GM12864 (cell line): Measurements from ENCODE around the gene ABCC10.
"Not testable (repeated sequence)": the region's sequence is repeated elsewhere in the genome, so short reads cannot be mapped to it uniquely, and the experiment has no call there.

ENCODE experiments used
- DNase-seq: peaks from one replicate; pipeline ENCODE4 v3.0.0-alpha.2; 2011; ENCODE audit warnings: low read depth
- H3K4me3 ChIP-seq: 2 replicates; pipeline ENCODE4 v1.5.1; 2011; ENCODE audit warnings: mild to moderate bottlenecking, low read depth, low read length, control low read depth
- TF ChIP-seq, protein P1 (sequence below): IDR thresholded peaks from 2 replicates; pipeline ENCODE4 v1.5.1; 2011; ENCODE audit warnings: low read depth, mild to moderate bottlenecking, moderate library complexity, low read length, control low read depth, inconsistent platforms; ENCODE audit errors: missing control alignments

Gene ABCC10

DNA sequence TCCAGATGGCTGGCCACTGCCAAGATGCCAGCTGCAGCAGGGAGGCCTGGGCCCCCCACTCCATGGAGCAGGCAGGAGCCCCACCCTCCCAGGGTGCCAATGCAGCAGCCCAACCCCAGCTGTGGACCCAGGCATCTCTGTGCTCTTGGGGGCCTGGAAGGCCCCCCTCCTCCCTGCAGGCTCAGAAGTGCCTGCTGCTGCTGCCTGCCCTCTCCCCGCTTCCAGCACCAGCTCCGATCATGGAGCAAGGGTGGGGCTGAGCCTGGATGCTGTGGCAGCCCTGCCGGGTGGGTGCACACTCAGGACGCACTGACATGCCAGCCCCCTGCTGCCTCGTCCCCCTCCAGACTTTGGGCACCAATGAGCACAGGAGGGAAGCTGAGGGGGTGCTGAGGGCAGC is 14.8 kb upstream of the ABCC10 start:
- TF ChIP-seq, protein P1, sequence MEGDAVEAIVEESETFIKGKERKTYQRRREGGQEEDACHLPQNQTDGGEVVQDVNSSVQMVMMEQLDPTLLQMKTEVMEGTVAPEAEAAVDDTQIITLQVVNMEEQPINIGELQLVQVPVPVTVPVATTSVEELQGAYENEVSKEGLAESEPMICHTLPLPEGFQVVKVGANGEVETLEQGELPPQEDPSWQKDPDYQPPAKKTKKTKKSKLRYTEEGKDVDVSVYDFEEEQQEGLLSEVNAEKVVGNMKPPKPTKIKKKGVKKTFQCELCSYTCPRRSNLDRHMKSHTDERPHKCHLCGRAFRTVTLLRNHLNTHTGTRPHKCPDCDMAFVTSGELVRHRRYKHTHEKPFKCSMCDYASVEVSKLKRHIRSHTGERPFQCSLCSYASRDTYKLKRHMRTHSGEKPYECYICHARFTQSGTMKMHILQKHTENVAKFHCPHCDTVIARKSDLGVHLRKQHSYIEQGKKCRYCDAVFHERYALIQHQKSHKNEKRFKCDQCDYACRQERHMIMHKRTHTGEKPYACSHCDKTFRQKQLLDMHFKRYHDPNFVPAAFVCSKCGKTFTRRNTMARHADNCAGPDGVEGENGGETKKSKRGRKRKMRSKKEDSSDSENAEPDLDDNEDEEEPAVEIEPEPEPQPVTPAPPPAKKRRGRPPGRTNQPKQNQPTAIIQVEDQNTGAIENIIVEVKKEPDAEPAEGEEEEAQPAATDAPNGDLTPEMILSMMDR, result no peak
- no peak overlapping the region for H3K4me3 ChIP-seq
- no peak for DNase-seq

DNA sequence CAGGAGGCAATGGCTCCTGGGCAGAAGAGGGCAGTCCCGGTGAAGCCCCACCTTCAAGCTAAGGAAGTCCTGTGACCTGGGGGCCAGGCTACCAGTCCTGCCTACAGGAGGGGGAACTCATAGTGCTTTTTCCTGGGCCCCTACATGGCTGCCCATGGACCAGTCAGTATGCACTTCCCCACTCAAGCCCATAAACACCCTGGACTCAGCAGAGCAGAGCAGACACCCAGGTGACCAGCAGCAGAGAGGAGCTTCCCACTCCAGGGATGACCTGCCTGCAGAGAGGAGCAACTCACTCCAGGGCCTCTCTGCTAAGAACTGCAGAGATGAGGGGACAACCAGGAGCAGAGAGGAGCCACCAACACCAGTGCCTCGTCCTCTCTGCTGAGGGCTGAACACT is 14.3 kb upstream of the ABCC10 start:
- no peak for DNase-seq
- TF ChIP-seq, protein P1, result no peak
- no peak overlapping the region for H3K4me3 ChIP-seq

DNA sequence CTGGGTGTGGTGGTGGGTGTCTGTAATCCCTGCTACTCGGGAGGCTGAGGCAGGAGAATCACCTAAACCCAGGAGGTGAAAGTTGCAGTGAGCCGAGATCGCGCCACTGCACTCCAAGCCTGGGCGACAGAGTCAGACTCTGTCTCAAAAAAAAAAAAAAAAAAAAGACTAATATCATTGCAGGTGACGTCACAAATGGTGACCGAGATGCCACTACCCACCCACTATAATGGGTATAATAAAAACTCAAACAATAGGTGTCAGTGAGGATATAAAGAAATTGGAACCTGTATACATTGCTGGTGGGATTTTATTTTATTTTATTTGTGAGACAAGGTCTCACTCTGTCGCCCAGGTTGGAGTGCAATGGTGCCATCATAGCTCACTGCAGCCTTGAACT is 12.1 kb upstream of the ABCC10 start:
- not testable (repeated sequence) for H3K4me3 ChIP-seq, DNase-seq

DNA sequence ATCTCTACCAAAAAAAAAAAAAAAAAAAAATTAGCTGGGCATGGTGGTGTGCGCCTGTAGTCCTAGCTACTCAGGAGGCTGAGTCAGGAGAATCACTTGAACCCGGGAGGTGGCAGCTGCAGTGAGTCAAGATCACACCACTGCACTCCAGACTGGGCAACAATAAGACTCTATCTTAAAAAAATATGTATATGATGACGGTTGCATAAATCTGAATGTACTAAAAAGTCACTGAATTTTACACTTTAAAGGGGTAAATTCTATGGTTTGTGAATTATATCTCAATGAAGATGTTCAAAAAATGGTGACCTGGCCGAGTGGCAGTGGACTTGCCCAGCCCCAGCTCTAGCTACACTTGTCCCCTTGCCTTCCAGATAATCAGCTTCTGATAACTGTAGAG is 10.4 kb upstream of the ABCC10 start:
- no peak overlapping the region for H3K4me3 ChIP-seq
- TF ChIP-seq, protein P1, result no peak
- DNase-seq, result no peak

DNA sequence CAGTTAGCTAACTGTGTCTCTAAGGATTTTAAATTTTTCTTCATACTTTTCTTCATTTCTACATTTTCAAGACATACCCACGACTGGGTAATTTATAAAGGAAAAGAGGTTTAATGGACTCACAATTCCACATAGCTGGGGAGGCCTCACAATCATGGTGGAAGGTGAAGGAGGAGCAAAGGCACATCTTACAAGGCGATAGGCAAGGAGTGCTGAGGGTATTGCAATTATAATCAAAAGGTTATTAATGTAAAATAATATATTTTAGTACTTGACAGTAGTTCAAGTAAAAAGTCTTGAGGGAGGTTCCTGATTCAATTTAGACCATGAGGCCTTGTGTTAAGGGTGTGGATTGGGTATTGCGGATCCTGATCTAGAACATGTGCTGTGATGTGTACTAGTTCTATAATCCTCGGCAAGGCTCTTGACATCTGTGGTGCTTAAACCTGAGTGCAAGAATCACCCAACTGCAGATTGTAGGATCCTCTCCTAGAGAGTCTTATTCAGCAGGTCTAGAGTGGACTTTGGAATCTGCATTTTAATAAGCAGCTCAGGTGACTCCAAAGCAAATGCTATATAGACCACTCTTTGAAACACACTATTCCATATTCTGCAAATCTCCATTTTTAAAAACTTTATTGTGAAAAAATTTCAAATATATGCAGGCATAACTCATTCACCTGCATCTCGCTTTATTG is 7.2 kb upstream of the ABCC10 start:
- TF ChIP-seq, protein P1, result no peak
- H3K4me3 ChIP-seq, result no peak overlapping the region
- DNase-seq, result no peak

DNA sequence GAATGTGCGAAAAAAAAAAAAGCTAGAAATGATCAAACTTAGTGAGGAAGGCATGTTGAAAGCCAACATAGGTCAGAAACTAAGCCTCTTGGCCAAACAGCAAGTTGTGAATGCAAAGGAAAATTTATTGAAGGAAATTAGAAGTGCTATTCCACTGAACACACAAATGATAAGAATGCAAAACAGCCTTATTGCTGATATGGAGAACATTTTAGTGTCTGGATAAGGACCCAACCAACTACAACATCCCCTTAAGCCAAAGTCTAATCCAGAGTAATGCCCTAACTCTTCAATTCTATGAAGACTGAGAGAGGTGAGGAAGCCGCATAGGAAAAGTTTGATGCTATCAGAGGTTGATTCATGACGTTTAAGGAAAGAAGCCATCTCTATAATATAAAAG is 5.5 kb upstream of the ABCC10 start:
- H3K4me3 ChIP-seq, result no peak overlapping the region
- TF ChIP-seq, protein P1, result no peak
- DNase-seq, result no peak

DNA sequence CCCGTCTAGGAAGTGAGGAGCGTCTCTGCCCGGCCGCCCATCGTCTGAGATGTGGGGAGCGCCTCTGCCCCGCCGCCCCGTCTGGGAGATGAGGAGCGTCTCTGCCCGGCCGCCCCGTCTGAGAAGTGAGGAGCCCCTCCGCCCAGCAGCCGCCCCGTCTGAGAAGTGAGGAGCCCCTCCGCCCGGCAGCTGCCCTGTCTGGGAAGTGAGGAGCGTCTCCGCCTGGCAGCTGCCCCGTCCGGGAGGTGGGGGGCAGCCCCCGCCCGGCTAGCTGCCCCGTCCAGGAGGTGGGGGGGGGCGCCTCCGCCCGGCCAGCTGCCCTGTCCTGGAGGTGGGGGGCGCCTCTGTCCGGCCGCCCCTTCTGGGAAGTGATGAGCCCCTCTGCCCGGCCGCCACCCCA is 2.3 kb upstream of the ABCC10 start:
- DNase-seq, result not testable (repeated sequence)

DNA sequence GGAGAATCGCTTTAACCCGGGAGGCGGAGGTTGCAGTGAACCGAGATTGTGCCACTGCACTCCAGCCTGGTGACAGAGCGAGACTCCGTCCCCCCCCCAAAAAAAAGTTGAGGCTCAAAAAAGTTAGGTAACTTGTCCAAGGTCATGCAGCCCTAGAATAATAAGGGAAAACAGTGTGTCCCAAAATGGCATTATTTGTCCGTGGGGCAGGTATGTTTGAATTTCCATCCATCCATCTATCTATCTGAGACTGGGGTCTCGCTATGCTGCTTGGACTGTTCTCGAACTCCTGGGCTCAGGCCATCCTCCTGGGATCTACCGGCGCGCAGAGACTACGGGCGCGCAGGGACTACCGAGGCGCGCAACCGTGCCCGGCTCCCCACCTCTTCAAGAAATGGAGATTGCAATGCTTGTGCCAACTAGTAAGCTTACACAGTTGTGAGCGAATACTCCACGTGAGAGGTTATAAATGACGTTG is 374 bp upstream of the ABCC10 start:
- no peak for DNase-seq
- H3K4me3 ChIP-seq, result peak overlapping the region; percentile 76
- TF ChIP-seq, protein P1, result no peak

More for the DNA sequence above, 2.3 kb upstream of the ABCC10 start:
- not testable (repeated sequence) for H3K4me3 ChIP-seq
